Measurements from ENCODE around the gene DYNLT4. TPM values are rescaled to one million over a fixed set of nuclear protein-coding genes. Genes with fewer than 3 reads are reported as not detected.

DYNLT4 gene
- total and polyA plus RNA-seq, 2 of the 13 experiments (the other 11 are each of a cell fraction or from before 2014, with no cell fraction given), result 0.77 TPM; not detected in 1

GRCh38 chr1:44819608-44820327 is 12.6 kb upstream of the DYNLT4 start (continued):
- TF ChIP-seq, protein P1, sequence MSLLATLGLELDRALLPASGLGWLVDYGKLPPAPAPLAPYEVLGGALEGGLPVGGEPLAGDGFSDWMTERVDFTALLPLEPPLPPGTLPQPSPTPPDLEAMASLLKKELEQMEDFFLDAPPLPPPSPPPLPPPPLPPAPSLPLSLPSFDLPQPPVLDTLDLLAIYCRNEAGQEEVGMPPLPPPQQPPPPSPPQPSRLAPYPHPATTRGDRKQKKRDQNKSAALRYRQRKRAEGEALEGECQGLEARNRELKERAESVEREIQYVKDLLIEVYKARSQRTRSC (CRISPR knock-in tag; IDR thresholded peaks at IDR 0.05; ENCODE audit: low read depth), result peak; percentile 61; the same call in 1 of the 2 replicates
- TF ChIP-seq ZNF550 (CRISPR knock-in tag; IDR thresholded peaks at IDR 0.05; ENCODE audit: borderline replicate concordance) (no peak), ETV5 (CRISPR knock-in tag; IDR thresholded peaks at IDR 0.05; ENCODE audit: borderline replicate concordance) (peak; percentile 86), HMG20A (CRISPR knock-in tag; IDR thresholded peaks at IDR 0.05; ENCODE audit: borderline replicate concordance) (no peak), CCAR2 (optimal IDR thresholded peaks at IDR 0.05; ENCODE audit: low read depth, low read length) (no peak), RFXANK (CRISPR knock-in tag; IDR thresholded peaks at IDR 0.05) (no peak; the same call in 1 of the 2 replicates), HMGXB3 (CRISPR knock-in tag; IDR thresholded peaks at IDR 0.05; ENCODE audit: borderline replicate concordance) (peak; percentile 80; the same call in 1 of the 2 replicates), NFE2L2 (IDR thresholded peaks at IDR 0.05; ENCODE audit: low read length) (no peak), RFXAP (CRISPR knock-in tag; IDR thresholded peaks at IDR 0.05; ENCODE audit: borderline replicate concordance) (peak; percentile 55; the same call in 1 of the 2 replicates), SETDB1 (CRISPR knock-in tag; IDR thresholded peaks at IDR 0.05; ENCODE audit: borderline replicate concordance) (no peak), ESRRA (CRISPR knock-in tag; IDR thresholded peaks at IDR 0.05; ENCODE audit: low read depth) (peak; percentile 70; the same call in 1 of the 2 replicates), ELF4 (CRISPR knock-in tag; IDR thresholded peaks at IDR 0.05; ENCODE audit: borderline replicate concordance) (0 out of 2 replicates have a peak, but pooled peaks have one; percentile 64), PAXIP1 (CRISPR knock-in tag; conservative IDR thresholded peaks at IDR 0.05) (peak; percentile 58), GATA4 (IDR thresholded peaks at IDR 0.05; ENCODE audit: borderline replicate concordance, low read depth) (peak; percentile 93), MXD4 (CRISPR knock-in tag; IDR thresholded peaks at IDR 0.05) (no peak)
- TF ChIP-seq, protein P2, sequence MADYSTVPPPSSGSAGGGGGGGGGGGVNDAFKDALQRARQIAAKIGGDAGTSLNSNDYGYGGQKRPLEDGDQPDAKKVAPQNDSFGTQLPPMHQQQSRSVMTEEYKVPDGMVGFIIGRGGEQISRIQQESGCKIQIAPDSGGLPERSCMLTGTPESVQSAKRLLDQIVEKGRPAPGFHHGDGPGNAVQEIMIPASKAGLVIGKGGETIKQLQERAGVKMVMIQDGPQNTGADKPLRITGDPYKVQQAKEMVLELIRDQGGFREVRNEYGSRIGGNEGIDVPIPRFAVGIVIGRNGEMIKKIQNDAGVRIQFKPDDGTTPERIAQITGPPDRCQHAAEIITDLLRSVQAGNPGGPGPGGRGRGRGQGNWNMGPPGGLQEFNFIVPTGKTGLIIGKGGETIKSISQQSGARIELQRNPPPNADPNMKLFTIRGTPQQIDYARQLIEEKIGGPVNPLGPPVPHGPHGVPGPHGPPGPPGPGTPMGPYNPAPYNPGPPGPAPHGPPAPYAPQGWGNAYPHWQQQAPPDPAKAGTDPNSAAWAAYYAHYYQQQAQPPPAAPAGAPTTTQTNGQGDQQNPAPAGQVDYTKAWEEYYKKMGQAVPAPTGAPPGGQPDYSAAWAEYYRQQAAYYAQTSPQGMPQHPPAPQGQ (CRISPR knock-in tag; IDR thresholded peaks at IDR 0.05; ENCODE audit: borderline replicate concordance), result no peak; the same call in 1 of the 2 replicates
- TF ChIP-seq, protein P3, sequence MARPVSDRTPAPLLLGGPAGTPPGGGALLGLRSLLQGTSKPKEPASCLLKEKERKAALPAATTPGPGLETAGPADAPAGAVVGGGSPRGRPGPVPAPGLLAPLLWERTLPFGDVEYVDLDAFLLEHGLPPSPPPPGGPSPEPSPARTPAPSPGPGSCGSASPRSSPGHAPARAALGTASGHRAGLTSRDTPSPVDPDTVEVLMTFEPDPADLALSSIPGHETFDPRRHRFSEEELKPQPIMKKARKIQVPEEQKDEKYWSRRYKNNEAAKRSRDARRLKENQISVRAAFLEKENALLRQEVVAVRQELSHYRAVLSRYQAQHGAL (CRISPR knock-in tag; IDR thresholded peaks at IDR 0.05; ENCODE audit: not compliant biosample characterization), result no peak
